Left ventricle myocardium inferior (tissue), 1 donor: Measurements from ENCODE around the gene EPC1. TPM values are rescaled to one million over a fixed set of nuclear protein-coding genes. Genes with fewer than 3 reads are reported as not detected.
"Not testable (repeated sequence)": the region's sequence is repeated elsewhere in the genome, so short reads cannot be mapped to it uniquely, and the experiment has no call there.

Source experiments
- DNase-seq: peaks from one replicate; pipeline ENCODE4 v3.0.0-alpha.2; 2020
- H3K27ac ChIP-seq: fragments of 200-600 bp; replicated peaks from 2 replicates; pipeline ENCODE4 v1.8.0; 2021
- H3K27me3 ChIP-seq: fragments of 200-600 bp; 2 replicates; pipeline ENCODE4 v1.8.0; 2021; ENCODE audit warnings: low read depth
- H3K36me3 ChIP-seq: fragments of 200-600 bp; 2 replicates; pipeline ENCODE4 v1.8.0; 2021
- H3K4me1 ChIP-seq: fragments of 200-600 bp; 2 replicates; pipeline ENCODE4 v1.8.0; 2021
- H3K4me3 ChIP-seq: fragments of 200-600 bp; 2 replicates; pipeline ENCODE4 v1.8.0; 2021; ENCODE audit warnings: mild to moderate bottlenecking, moderate library complexity
- H3K9me3 ChIP-seq: fragments of 200-600 bp; replicated peaks from 2 replicates; pipeline ENCODE4 v1.8.0; 2021
- intact Hi-C: fragments of 100-400 bp; cut with micrococcal nuclease; formaldehyde crosslinking; loops from one replicate; pipeline ENCODE4 v1.11.0; 2022
- total RNA-seq: library from RNA; stranded (reverse); fragmentation: NEBNext Ultra II Directional; extraction: Animal tissue kit (Norgen Biotek cat#: 25700); gene quantifications from one replicate; pipeline ENCODE4 v1.2.1, GENCODE V29; 2021
- TF ChIP-seq, protein P1 (sequence below): fragments of 200-600 bp; IDR thresholded peaks from 2 replicates; pipeline ENCODE4 v1.8.0; 2021; ENCODE audit warnings: antibody characterized with exemption, mild to moderate bottlenecking, borderline replicate concordance
- donor health status: DM: no; HTN: yes; CAD: no; lungs with severe emphysema.

Gene EPC1
- total RNA-seq, 1 donor from 2014 or later: 17.0 TPM

DNA sequence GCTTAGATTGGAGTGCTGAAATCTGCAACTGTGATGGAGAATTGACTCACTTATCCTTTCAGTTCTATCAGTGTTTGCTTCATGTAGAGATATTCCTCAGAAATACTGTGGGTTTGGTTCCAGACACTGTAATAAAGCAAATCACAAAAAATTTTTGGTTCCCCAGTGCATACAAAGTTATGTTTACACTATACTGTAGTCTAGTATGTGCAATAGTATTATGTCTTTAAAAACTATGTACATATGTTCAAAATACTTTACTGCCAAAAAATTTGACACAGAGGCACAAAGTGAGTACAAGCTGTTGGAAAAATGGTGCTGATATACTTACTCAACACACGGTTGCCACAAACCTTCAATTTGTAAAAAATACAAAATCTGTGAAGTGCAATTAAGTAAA lies 112.5 kb downstream of the EPC1 start:
- Histone ChIP-seq H3K4me1 (no peaks in the 10 kb centered on the region), H3K27ac (no peak overlapping the region), H3K36me3 (no peaks in the 10 kb centered on the region), H3K4me3 (no peak overlapping the region), H3K9me3 (no peaks in the 10 kb centered on the region), H3K27me3 (no peaks in the 10 kb centered on the region)
- TF ChIP-seq, protein P1, sequence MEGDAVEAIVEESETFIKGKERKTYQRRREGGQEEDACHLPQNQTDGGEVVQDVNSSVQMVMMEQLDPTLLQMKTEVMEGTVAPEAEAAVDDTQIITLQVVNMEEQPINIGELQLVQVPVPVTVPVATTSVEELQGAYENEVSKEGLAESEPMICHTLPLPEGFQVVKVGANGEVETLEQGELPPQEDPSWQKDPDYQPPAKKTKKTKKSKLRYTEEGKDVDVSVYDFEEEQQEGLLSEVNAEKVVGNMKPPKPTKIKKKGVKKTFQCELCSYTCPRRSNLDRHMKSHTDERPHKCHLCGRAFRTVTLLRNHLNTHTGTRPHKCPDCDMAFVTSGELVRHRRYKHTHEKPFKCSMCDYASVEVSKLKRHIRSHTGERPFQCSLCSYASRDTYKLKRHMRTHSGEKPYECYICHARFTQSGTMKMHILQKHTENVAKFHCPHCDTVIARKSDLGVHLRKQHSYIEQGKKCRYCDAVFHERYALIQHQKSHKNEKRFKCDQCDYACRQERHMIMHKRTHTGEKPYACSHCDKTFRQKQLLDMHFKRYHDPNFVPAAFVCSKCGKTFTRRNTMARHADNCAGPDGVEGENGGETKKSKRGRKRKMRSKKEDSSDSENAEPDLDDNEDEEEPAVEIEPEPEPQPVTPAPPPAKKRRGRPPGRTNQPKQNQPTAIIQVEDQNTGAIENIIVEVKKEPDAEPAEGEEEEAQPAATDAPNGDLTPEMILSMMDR: no peak
- intact Hi-C loops: no loop called here
- no peak for DNase-seq

DNA sequence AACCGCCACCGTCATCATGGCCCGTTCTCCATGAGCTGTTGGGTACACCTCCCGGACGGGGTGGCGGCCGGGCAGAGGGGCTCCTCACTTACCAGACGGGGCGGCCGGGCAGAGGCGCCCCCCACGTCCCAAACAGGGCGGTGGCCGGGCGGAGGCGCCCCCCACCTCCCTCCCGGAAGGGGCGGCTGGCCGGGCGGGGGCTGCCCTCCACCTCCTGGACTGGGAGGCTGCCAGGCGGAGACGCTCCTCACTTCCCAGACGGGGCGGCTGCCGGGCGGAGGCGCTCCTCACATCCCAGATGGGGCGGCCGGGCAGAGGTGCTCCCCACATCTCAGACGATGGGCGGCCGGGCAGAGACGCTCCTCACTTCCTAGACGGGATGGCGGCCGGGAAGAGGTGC lies 113.6 kb downstream of the EPC1 start:
- H3K36me3 ChIP-seq, H3K9me3 ChIP-seq, H3K27ac ChIP-seq, intact Hi-C loops, H3K27me3 ChIP-seq, DNase-seq, H3K4me3 ChIP-seq, H3K4me1 ChIP-seq: not testable (repeated sequence)

DNA sequence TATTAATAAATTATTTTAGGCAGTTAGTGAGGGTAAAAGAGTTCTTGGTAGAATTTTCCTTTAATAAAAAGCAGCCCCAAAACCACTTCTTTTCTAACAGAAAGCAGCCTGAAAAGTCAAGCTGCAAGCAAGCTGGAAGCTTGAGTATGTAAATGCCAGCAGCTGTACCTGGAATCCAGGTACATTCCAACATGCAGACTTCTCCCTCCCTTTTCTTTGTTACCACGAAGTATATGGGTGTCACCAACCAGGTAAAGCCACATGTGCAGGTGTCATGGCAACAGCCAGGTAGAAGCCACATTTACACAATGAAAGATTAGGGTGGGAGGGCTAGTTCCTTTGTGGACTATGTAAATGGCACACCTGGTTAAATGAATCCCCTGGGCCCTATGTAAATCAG lies 114.6 kb downstream of the EPC1 start:
- intact Hi-C loops: no loop called here
- no peaks in the 10 kb centered on the region for H3K9me3 ChIP-seq
- no peak overlapping the region for H3K27ac ChIP-seq
- no peaks in the 10 kb centered on the region for H3K4me1 ChIP-seq
- H3K27me3 ChIP-seq: no peaks in the 10 kb centered on the region
- DNase-seq: no peak
- H3K4me3 ChIP-seq: no peak overlapping the region
- H3K36me3 ChIP-seq: no peaks in the 10 kb centered on the region
- TF ChIP-seq, protein P1: no peak

DNA sequence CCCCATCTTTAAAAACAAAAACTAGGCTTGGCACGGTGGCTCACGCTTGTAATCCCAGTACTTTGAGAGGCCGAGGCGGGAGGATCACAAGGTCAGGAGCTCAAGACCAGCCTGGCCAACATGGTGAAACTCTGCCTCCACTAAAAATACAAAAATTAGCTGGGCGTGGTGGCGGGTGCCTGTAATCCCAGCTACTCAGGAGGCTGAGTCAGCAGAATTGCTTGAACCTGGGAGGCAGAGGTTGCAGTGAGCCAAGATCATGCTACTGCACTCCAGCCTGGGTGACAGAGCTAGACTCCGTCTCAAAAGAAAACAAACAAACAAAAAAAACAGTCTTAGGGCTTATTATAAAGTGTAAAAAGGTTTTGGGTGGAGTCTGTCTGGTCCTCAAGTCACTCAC lies 117.2 kb downstream of the EPC1 start:
- H3K4me1 ChIP-seq, DNase-seq, H3K4me3 ChIP-seq, H3K36me3 ChIP-seq, H3K9me3 ChIP-seq, H3K27me3 ChIP-seq, intact Hi-C loops, H3K27ac ChIP-seq: not testable (repeated sequence)

DNA sequence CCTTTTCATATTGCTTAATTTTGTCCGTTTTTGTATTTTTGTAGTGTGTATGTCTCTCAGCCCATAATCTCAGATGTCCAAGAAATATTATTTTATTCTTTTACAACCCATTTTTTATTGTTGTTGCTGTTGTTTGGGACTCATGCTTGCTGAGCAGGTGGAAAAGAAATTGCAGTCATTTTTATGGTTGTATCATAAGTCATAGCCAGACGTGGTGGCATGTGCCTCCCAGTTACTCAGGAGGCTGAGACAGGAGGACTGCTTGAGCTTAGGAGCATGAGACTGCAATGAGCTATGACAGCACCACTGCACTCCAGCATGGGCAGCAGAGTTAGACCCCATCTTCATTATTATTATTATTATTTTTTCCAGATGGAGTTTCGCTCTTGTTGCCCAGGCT lies 117.8 kb downstream of the EPC1 start:
- intact Hi-C loops: no loop called here
- no peaks in the 10 kb centered on the region for H3K4me1 ChIP-seq
- H3K4me3 ChIP-seq: no peak overlapping the region
- H3K9me3 ChIP-seq: no peaks in the 10 kb centered on the region
- no peaks in the 10 kb centered on the region for H3K36me3 ChIP-seq
- DNase-seq: no peak
- H3K27me3 ChIP-seq: no peaks in the 10 kb centered on the region
- TF ChIP-seq, protein P1: no peak
- no peak overlapping the region for H3K27ac ChIP-seq

DNA sequence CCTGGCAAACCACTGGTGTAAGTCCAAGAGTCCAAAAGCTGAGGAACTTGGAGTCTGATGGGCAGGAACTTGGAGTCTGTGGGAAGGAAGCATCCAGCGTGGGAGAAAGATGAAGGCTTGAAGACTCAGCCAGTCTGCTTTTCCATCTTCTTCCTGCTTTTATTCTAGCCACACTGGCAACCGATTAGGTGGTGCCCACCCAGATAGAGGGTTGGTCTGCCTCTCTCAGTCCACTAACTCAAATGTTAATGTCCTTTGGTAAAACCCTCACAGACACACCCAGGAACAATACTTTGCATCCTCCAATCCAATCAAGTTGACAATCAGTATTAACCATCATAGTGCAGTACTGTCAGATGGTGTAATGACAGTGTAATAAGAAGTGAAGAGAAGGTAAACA lies 119.2 kb downstream of the EPC1 start:
- H3K4me1 ChIP-seq: no peaks in the 10 kb centered on the region
- no peaks in the 10 kb centered on the region for H3K36me3 ChIP-seq
- DNase-seq: no peak
- TF ChIP-seq, protein P1: no peak
- no peaks in the 10 kb centered on the region for H3K27me3 ChIP-seq
- no peak overlapping the region for H3K27ac ChIP-seq
- H3K4me3 ChIP-seq: no peak overlapping the region
- intact Hi-C loops: no loop called here
- peaks cover 9% of the 10 kb centered on the region for H3K9me3 ChIP-seq

DNA sequence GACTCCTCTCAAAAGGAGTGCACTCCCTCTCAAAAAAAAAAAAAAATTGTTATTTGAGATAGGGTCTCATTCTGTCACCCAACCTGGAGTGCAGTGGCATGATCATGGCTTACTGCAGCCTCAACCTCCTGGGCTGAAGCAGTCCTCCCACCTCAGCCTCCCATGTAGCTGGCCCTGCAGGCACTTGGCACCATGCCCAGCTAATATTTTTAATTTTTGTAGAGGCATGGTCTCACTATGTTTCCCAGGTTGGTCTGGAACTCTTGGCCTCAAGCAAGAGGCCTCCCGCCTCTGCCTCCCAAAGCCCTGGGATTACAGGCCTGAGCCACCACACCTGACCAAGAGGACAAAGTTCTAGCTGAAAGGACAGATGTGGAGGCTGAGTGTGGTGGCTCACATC lies 120.3 kb downstream of the EPC1 start:
- H3K9me3 ChIP-seq: peaks cover 11% of the 10 kb centered on the region
- TF ChIP-seq, protein P1: no peak
- intact Hi-C loops: no loop called here
- H3K27me3 ChIP-seq: no peaks in the 10 kb centered on the region
- H3K4me1 ChIP-seq: no peaks in the 10 kb centered on the region
- H3K27ac ChIP-seq: no peak overlapping the region
- H3K4me3 ChIP-seq: no peak overlapping the region
- no peak for DNase-seq
- no peaks in the 10 kb centered on the region for H3K36me3 ChIP-seq
